GM19099 (cell line): ENCODE results near the gene IL24.

Experiments
- POLR2A ChIP-seq: IDR thresholded peaks from 3 replicates; pipeline ENCODE4 v1.6.1; 2011; ENCODE audit warnings: low read depth; ENCODE audit not compliant: insufficient read length; ENCODE audit errors: extremely low read depth

The IL24 gene, protein sequence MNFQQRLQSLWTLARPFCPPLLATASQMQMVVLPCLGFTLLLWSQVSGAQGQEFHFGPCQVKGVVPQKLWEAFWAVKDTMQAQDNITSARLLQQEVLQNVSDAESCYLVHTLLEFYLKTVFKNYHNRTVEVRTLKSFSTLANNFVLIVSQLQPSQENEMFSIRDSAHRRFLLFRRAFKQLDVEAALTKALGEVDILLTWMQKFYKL

DNA sequence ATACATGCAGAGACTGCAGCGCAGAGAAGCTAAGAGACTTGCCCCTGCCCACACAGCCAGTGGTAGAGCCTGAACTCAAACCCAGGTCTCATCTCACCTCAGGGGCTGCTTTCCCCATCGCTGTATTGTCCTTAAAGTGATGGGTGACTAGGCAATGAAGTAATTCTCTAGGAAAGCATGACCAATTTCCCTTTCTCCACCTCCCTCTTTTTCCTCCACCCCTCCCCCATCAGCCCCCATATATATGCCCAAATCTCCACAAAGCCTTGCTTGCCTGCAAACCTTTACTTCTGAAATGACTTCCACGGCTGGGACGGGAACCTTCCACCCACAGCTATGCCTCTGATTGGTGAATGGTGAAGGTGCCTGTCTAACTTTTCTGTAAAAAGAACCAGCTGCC is at the start of gene IL24:
IL24 (plus strand) TSS at position 269 of the 400 bp plus-strand sequence. CDS start 390 bp downstream, outside the sequence.
- no peak for TF ChIP-seq POLR2A

DNA sequence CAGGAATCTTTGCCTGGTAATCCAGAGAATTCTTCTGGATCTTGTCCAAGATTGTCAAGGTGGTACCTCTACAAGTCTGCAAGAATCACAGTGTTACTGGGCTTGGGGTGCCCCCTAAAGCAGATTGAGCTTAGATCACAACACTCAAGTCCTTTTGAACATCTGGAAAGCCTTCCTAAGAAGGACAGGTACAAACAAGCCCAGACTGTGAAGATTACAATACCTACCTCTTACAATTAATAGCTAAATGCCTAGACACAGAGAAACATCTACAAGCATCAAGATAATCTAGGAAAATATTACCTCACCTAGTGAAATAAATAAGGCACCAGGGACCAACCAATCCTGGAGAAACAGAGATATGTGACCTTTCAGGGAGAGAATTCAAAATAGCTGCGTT is 49.3 kb upstream of the IL24 start:
- TF ChIP-seq POLR2A = no peak

DNA sequence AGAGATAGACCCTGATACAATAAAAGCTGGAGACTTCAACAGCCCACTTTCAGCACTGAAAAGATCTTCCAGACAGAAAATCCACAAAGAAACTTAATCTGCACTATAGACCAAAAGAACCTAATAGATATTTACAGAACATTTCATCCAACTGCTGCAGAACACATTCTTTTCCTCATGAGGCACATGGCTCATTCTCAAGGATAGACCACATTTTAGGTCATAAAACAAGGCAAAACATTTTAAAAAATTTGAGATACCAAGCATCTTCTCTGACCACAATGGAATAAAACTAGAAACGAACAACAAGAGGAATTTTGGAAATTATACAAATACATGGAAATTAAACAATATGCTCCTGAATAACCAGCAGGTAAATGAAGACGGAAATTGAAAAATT is 46.8 kb upstream of the IL24 start:
- no peak for TF ChIP-seq POLR2A

DNA sequence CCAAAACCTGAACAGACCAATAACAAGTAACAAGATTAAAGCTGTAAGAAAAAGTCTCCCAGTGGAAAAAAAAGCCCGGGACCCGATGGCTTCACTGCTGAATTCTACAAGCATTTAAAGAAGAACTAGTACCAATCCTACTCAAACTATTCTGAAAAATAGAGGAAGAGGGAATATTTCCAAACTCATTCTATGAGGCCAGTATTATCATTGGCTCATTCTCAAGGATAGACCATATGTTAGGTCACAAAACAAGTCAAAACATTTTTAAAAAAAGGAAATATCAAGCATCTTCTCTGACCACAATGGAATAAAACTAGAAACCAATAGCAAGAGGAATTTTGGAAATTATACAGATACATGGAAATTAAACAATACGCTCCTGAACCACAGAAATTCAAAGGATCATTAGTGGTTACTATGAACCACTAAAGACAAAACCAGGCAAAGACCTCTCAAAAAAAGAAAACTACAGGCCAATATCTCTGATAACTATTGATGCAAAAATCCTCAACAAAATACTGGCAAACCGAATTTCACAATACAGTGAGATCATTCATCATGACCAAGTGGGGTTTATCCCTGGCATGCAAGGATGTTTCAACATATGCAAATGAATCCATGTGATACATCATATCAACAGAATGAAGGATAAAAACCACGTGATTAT is 45.8 kb upstream of the IL24 start:
- TF ChIP-seq POLR2A = no peak

DNA sequence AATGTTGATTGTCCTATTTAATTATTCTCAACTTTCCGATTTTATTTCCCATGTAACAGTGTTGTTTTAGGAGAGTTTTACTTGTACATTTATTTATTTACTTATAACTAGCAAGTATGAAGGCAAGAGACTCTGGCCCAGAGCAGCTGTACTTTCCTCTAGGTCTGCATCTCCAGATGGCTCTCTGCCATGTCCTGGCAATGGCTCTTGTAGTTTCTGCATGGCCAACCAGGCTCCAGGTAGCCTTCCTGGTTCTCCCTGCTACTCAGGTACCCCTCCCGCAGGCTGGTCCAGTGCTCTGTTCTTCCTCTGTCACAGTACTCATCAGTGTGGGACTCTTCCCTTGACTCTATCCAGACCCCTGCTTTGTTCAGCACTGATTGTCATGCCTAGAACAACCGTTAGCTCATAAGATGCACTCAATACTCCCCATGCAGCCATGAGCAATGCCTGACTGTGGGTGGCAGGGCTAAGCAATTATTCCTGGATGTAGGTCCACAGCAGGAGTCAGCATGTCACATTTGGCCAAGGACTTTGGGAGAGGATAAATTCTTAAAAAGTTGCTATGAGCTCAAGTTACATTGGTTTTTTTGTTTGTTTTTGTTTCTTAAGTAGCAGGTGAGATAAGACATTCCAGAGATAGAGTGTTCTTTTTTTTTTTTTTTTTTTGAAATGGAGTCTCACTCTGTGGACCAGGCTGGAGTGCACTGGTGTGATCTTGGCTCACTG is 42.7 kb upstream of the IL24 start:
- TF ChIP-seq POLR2A = no peak

DNA sequence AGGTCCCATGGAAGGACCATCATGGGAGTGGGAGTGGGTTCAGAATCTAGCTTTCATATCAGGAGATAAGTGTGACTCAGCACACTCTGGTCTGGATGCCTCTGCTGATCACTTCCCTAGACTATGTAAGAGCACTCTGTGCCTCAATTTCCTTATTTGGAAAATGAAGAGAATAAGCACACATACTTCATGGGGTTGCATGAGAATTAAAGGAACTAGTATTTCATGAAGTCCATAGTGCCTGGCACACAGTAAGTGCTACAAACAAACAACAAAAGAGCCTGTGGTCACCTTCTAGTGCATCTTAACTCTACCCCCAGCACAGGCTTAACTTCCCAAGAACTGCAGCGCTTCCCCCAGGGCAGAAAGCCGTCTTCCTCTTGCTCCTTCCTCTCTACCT is 41.4 kb upstream of the IL24 start:
- TF ChIP-seq POLR2A = no peak

DNA sequence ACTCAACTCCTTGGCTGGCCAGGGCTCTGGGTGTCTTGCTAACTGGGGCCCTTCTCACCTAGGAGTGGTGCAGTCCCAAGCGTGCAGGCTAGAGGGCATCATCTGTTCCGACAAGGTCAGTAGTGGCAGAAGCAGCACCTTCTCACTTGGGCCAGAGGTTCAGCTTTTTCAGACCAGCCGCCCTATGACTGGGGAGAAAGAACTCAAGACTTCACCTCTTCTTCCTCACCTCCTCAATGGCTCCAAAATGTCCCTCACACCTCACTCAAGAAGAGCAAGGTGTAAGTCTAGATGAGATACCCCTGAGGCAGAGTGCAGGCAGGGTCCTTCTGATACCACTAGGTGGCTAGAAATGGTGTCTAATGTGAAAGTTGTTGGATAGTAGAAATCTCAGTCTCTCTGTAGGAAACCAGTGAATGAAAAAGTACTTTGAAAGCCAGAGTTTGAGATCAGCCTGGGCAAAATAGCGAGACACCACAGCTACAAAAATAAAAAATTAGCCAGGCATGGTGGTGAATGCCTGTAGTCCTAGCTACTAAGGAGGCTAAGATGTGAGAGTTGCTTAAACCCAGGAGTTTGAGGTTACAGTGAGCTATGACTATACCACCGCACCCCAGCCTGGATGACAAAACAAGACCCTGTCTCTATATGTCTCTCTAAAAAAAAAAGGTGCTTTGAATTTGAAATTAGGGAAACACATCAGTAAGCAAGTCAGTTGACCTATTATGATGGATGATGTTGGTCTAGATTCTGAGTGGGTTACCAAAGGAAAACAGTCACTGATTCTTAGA is 40.4 kb upstream of the IL24 start:
- TF ChIP-seq POLR2A = no peak

DNA sequence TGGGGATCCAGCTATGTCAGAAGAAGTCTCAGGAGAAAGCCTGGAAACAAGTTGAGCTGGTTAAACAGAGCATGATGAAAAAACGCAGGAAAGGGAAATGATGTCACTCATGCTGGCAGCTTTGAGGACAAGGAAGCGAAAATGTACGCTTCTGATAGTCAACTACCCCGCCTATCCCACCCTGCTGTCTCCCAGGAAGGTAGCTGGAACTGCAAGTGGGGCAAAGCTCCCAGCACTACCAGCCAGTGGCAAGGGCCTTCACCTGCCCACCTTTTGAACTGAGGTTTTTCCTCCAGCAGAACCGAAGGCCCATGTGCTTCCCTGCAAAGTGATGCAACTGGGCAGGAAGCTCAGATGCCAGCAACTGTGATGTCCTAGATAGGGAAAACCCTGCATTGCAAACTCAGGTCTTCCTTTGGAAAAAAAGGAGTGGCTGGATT is 38.1 kb upstream of the IL24 start:
- TF ChIP-seq POLR2A = no peak

DNA sequence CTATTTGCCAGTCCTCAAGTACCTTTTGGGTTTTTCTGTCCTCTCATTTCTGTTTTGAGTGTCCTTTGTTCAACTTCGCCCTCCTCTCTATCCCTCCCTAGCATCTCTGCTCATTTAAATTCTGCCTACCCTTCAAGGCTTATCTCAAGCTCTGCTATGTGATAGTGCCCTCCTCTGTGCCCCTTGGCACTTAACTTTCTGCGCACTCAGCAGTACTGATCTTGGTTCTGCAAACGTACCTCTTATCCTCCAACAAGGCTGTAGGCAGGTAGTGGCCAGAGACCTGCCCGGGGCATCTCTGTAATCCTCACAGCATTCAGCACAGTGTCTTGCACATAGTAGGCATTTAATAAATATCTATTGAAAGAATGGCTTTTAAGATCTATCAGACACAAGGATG is 37.1 kb upstream of the IL24 start:
- TF ChIP-seq POLR2A = no peak

DNA sequence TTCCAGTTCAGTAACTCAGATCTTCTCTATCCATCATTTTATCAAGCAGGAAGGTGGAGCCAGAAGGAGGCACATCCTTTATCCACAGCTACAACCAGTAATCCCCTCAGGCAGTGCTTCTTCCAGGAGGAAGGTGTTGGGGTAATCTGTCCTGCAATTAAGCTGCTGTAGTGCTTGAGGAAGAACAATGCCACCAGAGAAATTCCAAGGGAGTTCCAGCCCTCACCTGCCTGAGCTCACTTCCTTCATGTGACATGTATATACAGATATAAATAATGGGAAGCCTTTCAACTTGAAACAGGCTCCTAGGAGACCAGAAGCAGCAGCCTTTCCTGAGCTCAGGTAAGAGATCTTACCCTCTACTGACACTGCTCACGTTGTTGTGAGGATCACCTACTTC is 34.0 kb upstream of the IL24 start:
- no peak for TF ChIP-seq POLR2A

DNA sequence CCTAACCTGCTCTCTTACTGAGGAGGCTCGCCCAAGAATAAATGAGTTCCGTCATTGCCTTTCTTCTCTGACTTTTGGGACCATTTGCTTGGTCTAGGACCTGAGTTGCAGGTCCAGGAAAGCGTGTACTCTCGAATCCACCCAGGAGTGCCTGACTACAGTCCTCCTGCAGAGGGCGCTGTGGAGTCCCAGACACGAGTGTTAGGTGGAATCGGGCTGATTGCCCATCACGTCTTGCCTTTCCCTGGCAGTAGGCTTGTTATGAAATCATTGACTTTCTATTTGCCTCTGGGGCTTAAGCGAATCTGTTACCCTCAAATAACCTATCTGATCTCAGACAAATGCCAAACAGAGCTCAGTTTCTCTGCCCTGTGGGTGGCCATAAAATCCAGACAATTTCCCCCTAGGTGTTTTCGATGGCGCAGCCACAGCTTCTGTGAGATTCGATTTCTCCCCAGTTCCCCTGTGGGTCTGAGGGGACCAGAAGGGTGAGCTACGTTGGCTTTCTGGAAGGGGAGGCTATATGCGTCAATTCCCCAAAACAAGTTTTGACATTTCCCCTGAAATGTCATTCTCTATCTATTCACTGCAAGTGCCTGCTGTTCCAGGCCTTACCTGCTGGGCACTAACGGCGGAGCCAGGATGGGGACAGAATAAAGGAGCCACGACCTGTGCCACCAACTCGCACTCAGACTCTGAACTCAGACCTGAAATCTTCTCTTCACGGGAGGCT is 32.1 kb upstream of the IL24 start, which contains the start of gene IL20:
IL20 (plus strand) TSS at position 685 of the 733 bp plus-strand sequence. CDS start 230 bp downstream, outside the sequence.
- no peak for TF ChIP-seq POLR2A

DNA sequence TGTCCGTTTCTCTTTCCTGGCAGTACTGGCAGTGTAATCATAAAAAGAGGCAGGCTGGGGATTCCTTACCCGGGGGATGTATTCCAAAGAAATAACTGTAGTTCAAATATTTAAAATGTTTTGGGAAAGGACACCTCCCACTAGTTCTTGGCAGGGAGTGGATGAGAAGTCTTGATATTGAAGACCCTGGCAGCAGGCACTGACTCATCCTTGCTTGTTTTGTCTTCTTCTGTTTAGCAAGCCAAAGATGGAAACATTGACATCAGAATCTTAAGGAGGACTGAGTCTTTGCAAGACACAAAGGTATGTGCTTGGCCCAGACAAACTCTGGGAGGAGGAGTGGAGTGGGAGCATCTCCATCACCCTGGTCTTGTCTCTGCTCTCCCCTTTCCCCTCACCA is 31.2 kb upstream of the IL24 start:
- TF ChIP-seq POLR2A = no peak

DNA sequence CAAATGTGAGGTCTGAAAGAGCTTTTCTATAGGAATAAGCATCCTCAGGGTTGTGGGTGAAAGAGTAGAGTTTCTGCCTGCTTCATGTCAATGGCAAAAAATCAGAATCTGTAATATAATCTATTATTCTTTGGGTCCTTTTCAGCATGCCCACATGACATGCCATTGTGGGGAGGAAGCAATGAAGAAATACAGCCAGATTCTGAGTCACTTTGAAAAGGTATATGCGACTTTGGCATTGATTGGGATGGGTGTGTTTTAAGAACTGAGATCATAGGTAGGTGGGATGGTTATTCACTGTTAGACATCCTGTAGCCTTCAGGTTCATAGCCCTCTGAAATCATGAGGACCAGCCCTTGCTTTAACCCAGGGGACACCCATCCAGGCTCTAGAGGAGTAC is 30.0 kb upstream of the IL24 start:
- no peak for TF ChIP-seq POLR2A

DNA sequence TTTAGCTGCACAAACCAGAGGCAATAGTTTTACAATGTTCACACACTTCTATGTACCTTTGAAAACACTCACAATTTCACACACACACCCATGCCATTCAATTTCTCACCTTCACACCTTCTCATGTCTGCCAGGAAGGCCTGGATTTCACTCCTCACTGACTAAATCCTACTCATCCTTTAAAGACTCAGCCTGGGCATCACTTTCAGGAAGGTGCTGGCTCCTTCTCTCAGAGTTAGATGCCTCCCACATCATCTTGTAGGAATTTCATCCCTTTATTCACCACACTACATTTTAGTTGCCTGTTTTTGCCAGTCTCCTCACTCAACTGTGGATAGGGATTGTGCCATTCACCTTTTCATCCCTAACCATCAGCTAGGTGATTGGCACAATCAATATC is 29.5 kb upstream of the IL24 start:
- no peak for TF ChIP-seq POLR2A
